NCI-H1105 (cell line): ENCODE results near the gene LIPC.
A peak's percentile ranks its signal among the peaks of the same experiment; 100 is the strongest.

Source experiments
- DNase-seq: peaks from one replicate; lab custom pipeline; 2025; lab: John Stamatoyannopoulos, UW

Gene LIPC

DNA sequence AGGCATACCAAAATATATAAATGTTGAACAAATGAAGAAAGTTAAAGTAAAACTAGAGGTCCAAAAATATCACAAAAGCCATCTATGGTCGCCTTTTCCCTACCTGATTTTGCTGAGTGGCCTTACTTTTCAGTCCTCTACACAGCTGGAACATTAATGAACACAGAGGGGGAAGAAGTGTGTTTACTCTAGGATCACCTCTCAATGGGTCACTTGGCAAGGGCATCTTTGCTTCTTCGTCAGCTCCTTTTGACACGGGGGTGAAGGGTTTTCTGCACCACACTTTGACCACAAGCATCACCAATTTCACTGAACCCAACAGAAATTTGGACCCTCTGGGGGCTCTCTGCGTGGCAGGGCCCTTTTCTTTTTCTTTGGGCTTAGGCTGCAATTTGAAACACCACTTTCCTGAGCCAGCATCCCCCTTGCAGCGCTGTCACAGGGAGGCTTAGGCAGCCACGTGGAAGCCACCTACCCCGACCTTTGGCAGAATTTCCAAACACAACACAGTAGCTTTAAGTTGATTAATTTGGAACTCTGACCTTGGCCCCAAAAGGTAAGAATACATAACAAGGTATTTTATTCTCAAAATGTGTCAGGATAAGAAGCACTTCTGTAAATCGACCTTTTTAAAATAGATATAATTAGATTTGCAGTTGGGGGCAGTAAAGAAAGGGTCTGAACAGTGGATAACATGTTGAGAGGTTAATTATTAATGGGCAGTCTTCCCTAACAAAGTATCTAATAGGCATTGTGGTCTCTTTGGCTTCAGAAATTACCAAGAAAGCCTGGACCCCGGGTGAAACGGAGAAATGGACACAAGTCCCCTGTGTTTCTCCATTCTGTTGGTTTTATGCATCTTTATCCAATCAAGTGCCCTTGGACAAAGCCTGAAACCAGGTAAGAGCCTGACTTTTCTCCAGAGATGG, at the start of gene LIPC:
TSS of gene LIPC (plus strand) at position 771 of the 929 bp plus-strand sequence. CDS start at position 813, 42 bp downstream.
- no peak for DNase-seq

DNA sequence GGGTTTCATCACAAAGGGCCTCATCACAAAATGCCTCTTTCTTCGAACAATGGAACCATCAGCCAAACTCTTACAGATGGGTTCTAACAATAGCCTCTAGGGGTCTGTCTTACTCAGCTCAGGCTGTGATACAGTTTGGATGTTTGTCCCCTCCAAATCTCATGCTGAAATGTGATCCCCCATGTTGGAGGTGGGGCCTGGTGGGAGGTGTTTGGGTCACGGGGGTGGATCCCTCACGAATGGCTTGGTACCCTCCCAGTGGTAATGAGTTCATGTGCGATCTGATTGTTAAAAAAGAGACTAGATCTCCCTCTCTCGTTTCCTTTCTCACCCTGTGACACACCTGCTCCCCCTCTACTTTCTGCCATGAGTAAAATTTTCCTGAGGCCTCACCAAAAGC, 47.9 kb upstream of the LIPC start:
- DNase-seq, result no peak

DNA sequence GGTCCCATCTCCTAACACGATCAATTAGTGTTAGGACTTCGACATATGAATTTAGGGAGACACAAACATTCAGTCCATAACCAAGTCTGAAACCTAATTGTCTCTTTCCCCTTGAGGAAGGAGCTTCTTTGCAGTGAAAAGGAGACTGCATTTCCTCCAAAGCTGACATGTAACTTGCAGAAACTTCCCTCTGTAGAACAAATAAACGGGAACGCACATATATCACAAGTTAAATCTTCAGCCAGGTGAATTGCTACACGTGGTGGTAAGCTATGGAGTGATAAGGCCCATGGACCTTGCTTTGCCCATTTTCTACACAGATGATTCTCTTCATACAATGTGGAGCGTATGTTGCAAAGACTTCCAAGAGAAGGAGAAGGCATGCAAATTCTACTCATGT, 47.1 kb upstream of the LIPC start:
- no peak for DNase-seq

DNA sequence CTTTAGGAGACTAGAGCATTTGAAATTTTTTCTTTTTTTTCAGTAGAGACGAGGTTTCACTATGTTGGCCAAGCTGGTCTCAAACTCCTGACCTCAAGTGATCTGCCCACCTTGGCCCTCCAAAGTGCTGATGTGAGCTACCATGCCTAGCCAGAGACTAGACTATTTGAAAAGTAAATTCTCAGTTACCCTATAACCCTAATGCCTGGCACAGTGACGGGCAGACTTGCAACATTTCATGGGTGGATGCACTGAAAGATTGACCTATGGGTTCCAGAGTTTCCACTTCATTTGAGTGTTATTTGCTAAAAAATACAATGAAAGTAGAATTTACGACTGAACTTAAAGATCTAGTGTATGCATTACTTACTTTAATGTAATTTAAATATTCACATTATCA, 45.7 kb upstream of the LIPC start:
- DNase-seq, result no peak

DNA sequence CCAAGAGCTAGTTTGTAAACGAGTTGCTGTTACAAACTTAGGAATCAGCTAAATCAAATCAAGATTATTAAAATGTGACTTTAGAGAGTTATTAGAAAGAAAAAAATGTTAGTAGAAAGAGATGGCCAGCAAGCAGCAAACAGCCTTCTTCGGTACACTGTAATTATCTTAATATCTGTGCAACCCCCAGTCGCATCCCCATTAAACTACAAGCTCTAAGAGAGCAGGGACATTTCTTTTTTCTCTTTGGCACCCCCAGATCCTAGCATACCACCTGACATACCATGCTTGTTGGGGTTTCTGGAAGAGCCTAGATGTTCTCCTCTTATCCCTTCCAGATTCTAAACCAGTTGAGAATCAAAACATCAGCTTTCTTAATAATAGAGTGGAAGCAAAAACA, 45.1 kb upstream of the LIPC start:
- DNase-seq, result no peak

DNA sequence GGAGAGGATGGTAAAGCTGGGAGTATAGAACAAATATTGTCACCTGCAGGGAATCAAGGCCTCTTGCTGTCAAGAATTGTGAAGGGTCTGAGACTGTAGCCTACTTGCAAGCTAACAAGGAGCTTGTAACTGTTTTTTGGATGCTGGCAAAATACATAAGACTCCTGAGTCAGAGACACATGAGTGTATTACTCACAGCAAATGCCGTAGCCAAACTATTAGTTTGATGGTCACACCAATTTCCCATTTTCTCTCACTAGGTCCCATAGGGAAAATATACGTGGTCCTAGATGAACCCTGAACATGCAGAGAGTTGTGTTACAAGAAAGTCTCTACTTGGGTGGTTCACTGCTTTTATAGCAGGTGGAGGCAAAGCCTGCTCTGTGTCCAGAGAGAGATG, 44.7 kb upstream of the LIPC start:
- no peak for DNase-seq

DNA sequence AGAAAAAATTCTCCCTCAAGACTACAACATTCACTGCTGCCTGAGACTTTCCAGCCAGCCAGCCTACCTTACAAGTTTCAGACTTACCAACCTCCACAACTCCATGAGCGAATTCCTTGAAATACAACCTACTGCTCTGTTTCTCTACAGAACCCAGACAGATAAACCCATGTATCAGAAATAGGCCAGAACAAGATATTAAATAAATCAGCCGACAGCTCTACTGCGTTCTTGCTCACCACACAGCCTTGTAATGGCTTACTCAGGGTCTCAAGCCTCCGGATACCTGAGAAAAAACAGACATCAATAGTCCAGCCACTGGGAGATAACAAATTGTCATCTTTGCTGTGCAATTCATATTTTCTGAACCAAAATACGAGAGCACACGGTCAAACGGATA, 43.6 kb upstream of the LIPC start:
- DNase-seq, result no peak

DNA sequence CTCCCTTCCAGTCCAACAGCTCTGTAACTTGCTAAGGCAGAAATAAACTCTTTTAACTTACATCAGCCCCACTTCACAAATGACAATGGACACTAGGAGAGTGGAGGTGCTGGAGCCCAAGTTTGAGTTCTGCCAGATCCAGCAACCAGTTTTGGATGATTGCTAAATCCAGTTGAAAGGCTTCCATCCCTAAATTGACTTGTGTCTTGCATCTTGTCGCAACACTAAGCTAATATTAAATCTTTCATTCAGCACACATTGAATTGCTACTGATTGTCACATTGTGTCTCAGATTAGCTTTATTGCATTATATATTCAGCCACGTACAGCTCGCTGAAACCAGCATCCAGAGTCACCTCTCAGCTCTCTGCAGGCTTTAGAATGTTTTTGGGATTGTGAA, 41.7 kb upstream of the LIPC start:
- no peak for DNase-seq

DNA sequence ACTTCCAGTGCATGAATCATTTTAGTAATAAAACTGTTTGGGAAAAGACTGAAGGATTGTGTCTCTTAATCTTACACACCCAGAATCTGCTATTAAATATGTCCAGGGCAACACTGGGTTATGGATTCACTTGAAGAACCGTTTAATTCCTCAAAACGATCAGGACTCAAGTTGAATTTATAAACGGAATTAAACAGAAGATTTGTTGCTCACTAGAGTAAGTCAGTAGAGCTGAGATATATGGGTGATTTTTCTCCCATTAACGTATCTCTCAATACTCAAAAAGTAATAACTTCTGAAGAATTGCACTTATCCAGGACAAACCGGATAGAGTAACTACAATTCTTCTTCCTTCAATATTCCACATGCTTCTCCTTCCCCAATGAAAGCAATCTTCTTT, 41.1 kb upstream of the LIPC start:
- DNase-seq, result no peak

DNA sequence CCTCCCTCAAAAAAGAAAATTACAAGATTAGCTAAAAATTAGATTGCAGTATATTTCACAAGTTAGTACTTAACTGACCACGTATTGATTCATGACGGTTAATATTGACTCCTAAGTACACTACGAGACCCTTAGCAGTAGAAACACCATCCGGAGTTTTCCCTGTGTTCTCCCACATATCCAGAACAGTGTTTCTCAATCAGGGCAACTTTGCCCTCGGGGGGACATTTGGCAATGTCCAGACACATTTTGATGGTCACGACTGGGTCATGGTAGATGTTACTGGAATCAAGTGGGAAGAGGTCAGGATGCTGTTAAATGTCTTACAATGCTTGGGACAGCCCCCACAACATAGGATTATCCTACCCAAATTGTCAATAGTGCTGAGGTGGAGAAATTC, 40.7 kb upstream of the LIPC start:
- no peak for DNase-seq

DNA sequence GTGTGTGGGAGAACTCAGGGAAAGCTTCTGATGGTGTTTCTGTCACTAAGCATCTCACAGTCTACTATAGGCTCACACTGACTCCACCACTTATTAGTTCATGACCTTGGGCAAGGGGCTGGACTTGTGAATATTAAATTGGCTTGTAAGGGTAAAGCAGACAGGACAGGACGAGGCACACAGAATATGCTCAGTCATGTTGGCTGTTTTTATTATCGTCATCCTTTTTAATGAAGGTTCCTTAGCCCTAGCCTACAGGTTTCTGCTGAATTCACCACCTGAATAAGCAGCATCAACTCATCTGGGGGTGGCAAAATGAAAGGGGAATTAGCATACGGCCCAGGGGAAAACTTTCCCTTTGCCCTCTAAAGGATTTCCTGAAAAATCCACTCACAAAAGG, 39.6 kb upstream of the LIPC start:
- no peak for DNase-seq

DNA sequence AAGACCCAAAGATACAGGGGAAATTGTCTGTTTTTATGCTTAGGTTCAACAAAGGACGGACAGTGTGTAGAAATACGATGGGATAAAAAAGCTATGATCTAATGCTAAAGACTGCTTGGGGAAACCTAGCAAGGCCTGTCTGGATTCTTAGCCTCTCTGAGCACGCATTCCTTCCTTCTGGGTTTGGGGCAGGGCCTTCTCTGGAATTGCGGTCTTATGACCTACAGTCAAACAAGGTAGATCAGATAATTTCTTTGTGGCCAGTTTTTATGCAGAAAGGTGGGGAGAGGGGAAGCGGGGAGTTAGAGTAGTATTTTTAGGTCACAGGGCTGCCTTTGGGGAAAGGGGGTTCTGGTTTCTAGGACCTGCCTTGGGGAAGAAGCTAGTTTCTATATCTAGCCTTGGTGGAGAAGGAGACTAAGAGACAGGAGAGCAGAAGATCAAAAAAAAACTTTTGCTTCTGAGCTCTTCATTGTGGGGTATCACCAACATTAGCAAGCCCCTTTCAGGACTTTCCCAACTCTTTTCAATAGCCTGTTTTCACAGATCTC, 39.1 kb upstream of the LIPC start:
- DNase-seq, result no peak

DNA sequence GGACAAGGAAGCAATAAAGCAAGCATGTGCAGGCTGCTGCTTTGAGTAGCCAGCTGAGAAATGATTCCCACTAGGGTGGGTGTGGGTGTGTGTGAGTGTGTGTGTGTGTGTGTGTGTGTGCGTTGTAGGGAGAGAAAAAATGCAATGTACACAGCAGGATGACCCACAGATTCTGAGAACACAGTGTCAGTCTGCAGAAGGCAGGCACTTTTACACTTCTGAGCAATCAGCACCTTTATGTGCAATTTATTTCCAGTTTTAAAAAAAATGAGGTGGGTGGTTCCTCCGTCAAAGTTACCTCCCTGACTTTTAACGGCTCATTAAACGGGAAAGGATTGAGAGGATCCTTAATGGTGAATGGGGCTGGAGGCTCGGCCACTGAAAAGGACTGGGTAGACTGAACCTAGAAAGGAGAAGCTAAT, 38.5 kb upstream of the LIPC start:
- peak; percentile 4 for DNase-seq

DNA sequence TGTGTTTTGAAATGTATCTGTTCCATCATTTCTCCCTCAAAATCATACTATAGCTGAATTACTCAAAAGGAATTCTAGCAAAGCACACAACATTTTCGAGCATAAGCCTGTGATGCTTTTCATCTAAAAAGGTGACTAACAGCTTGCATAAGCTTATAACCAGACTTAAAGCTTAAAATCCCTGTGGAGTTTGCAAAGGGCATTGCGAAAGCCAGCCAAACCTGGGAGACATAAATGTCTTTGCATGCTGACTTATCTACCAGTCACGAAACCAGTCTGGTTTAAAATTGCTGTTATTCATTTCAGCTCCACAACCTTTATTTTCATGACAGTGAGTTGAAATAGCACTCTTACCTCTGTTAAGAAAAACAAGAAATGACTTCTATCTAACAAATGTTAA, 35.6 kb upstream of the LIPC start:
- no peak for DNase-seq

DNA sequence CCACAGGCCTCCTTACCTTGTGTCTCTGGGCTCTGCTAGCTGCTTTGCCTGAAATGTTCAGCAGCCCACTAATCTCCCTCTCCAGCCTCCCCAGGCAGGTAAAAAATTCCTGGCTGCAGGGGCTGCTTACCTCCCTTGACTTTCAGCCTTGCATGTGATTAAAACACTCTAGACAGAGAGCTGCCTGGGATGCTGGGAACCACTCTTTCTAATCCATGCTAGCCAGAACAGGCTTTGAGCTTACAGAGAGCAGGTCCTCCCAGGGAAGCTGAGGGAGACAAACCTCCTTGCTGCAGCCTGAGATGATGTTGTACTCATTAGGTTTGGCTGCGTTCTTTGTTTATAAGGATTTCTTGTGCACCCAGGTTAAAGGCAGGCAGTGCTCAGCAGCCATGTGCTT, 33.7 kb upstream of the LIPC start:
- DNase-seq, result no peak

DNA sequence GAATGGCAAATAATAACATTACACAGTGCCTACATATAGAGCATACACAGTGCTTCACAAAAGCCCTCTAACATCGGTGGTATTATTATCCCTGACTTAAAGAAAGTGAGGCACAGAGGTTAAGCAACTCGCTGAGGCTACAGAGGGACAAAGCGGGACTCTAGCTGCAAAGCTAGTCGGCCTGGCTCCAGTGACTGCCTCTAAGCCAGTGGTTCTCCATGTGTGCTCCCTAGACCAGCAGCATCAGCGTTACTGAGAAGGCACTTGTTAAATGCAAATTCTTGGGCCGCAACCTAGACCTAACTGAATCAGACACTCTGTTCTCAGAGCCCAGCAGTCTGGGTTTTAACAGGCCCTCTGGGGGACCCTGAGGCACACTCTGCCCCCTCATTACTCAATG, 33.1 kb upstream of the LIPC start:
- DNase-seq, result no peak

DNA sequence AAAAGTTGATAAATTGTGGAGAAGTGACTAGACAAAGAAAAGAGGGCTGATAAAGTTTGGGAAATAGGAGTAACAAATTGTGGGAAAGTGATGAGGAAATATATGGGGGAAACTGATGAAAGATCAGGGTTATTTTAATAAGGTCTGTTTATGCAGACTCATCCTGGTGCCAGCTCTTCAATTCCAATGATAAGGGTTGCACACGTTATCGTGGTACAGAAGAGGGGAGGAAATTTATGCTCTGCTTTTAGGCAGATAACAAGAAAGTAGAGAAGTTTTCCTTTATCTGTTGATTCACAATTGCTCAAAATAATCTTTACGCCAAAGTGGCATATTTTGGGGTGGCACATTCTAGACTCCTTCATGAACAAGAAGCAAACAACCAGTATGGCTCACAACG, 32.1 kb upstream of the LIPC start:
- DNase-seq, result no peak

DNA sequence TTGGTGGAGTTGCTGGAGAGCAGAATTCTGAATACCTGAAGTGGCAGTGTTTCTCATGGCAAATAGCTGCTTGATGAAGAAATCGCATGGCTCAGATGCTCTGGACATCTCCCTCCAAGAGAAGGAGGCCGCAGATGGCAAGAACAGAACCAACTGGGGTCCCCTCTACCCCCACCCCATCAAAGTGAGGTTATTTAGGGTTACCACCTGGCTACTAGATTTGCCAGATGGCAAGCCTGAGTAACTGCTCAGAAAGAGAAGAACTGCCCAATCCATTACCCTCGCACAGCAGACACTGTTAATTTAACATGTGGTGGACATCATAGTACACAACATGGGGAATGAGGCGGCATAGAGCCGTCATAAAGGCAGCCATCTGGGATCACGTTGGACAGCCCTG, 30.5 kb upstream of the LIPC start:
- DNase-seq, result no peak

DNA sequence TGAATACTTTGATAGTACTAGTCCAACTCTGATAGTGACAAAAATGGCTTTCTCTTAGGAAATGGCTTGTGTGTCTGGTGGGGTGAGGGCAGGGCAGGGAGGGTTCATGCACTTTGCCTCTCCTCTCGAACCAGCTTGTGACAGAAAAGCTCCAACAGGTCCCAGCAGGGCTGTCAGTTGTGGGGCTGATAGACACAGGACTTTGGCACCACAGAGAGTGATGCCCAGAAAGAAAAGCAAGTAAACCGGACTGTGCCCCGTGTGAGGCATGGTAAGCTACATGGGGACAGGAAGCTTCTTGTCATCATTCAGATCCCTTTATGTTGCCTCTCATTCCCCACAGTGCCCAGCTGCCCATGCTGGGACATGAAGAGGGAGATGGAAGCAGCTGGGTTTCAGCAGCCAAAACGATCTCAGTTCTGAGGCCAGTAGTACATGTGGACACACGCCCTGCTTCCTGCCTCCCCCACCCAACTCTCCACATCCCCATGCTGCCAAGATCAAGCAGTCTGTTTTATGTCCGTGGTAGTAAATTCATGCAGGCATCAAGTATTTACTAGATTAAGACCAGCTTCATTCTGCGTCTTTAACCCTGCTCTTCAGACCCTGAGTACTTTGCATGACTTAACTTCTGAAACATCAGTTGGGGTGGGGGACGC, 29.7 kb upstream of the LIPC start:
- DNase-seq, result no peak

DNA sequence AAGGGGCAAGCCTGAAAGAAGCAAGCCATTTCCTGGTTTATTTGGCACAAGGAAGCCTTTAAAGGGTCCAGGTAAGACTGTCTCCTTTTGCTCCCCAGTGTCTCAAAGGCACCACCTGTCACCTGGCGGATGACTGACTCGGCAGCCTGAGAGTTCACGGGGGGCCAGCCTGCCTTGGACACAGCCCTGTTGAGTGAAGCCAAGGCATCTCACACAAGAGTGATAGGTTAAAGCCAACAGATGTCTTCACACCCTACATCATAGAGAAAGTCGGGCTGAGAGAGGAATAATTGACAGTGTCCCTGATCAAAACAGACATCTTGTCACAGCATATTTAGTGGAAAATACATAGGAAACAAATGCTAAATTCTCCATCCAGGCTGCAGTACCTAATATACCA, 28.2 kb upstream of the LIPC start:
- DNase-seq, result no peak

DNA sequence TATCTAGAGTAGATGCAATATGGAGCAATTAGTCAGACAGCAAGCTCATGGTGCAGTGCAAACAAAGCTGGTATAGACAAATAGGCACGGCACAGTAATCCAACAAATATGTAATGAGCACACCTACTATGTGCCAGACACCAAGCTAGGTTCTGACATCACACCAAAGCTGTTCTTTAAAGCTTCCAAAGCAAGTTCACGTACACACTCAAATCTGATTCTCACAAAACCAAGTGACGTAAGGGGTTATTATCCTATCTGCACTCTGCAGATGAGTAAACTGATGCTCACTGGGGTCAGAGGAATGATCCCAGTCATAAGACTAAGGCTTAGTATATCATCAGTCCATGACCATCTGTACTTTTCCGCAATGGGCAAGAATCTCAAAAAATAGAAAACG, 27.8 kb upstream of the LIPC start:
- DNase-seq, result no peak

DNA sequence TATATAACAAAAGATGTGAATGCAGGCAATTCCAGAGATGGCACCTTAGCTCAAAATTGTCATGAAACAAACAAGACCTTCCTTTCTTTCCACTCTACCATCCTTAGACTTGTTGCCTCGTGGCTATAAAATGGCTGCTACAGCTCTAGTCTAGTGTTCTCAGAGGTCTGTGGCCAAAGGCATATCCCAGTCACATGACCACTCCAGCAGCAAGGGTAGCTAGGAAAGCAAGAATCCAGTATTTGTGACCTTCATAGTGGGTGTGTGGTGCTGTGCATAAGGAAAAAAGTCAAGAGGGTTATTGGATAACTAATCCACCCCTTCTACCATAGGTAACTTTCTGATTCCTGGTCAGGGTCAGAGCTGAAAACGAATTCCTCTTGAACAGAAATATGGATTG, 27.1 kb upstream of the LIPC start:
- DNase-seq, result no peak

DNA sequence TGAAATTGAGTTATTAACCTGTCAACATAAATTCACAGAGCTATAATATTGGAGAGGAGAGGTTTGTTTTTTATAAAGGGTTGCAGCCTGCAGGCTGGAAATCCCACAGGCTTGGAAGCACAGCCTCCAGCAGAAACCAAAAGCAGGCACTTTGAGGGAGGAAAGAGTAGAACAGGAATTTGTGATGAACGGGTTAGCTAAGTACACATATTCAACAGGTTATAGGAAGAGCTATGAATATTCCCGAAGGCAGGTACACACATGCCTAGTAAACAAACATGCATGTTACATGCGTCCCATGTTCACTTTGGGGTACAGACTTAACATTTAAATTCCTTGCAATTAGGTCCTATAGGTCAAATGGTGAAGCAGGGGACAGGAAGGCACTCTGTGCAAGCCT, 25.9 kb upstream of the LIPC start:
- no peak for DNase-seq
